GM08714 (cell line): ENCODE data around the gene JAK1.

Experiments used
- H3K4me3 ChIP-seq: fragments of 200-500 bp; sonication (Bioruptor generic); 2 replicates; pipeline ENCODE4 v1.5.1; 2014; ENCODE audit warnings: mild to moderate bottlenecking, low read length, inconsistent platforms
- ZNF274 ChIP-seq: IDR thresholded peaks from 2 replicates; pipeline ENCODE4 v1.6.1; 2012; ENCODE audit warnings: mild to moderate bottlenecking, low read depth, low read length

The JAK1 gene

DNA sequence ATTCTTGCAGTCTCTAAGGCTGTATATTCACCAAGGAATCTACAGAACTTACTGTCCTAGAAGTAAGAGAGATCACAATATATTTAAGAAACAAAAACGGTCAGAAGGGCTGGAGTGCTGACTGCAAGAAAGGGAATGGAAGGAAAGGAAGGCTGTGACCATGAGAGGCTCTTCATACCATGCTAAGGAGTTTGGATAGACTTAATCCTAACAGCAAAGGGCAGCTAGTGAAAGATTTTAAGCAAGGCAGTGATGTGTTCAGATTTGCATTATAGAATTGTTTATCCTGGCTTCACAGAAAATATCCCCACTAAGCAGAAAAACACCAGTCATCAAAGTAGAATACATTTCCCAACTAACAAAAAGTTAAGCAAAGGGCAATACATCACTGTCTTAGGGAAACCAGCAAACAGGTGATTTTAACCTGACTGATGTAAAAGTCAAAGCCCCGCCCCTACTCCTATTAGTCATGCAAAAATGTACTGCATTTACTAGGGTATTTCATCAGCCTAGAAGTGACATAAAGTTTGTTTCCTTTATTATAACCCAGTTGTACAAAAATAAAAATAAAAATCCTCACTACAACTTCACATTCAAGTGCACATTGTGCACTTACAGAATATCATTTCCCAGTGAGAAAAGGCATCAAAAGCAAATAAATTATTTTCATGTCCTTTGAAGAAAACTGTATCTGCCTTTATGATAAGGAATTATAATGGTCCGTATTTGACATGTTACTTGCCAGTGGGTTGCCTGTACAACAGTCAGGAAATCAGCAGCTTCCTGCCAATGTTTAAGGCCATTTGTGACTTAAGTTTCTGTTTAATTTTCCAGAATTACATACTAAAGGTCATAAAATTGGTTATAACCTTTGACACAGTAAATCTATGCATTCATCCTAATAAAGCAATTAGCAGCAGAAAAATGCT is 17.2 kb downstream of the JAK1 start:
- H3K4me3 ChIP-seq, result no peak overlapping the region
- no peak for TF ChIP-seq ZNF274

DNA sequence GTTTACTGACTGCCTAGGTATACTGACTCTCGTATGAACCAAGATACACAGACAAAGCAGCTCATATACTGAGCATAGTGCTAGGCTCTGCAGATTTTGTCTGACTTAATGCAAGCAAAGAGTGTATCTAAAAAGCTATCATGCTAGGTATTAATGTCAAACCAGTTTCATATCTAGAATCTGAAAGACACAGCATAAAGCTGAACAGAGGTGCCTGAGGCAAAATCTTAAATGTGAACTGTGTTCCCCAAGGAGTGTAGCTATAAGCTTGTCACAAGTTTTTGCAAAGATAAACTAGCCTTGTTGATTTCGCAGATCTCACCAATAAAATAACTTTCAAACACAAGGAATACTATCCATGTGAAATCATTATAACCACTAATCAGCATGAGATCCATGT is 18.1 kb downstream of the JAK1 start:
- no peak overlapping the region for H3K4me3 ChIP-seq
- no peak for TF ChIP-seq ZNF274

DNA sequence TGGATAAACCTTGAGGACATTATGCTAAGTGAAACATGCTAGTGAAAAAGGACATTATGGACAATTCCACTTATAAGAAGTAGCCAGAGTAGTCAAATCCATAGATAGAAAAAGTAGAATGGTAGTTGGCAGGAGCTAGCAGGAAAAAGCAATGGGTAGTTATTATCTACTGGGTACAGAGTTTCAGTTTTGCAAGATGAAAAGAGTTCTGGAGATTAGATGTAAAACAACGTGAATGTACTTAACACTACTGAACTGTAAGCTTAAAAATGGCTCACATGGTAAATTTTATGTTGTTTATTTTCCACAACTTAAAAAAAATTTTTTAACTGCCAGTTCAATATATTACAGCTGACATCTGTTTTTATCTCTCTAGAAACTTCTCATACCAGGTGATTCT is 19.4 kb downstream of the JAK1 start:
- H3K4me3 ChIP-seq, result no peak overlapping the region
- TF ChIP-seq ZNF274, result no peak

DNA sequence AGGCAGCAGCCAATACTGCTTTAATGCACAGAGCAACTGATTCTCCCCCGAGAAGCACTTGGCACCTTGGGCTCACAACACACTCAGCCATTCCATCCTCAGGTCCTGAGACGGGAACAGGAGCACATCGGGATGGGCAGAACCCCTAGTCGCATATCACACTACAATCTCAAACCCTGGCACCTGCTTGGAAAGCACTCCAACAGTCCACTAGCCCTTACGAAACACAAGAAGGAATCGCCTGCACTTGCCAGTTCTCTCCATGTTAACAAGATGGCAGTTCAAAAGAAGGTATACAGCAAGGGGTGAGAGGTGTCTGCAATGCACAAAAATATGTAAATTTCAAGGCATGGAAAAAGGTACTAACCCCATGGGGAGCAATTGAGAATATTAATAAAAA is 21.4 kb downstream of the JAK1 start:
- no peak overlapping the region for H3K4me3 ChIP-seq
- TF ChIP-seq ZNF274, result no peak

DNA sequence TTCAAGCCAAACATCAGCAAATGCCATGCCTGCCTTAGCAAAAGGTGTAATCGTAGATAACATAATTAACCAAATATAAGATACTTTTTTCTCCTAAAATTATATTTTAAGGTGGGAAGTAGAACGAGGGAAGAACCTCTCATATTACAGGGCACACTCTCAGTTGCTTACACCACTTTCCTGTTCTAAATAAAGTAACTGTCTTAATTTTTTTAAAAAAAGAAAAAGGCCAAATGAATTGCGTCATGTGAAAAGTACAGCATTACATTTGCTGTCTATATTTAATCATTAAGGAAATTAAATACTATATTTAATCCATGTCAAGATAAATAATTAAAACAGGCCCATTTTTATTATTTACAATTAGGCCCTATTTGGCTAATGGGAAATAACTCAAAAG is 23.7 kb downstream of the JAK1 start:
- TF ChIP-seq ZNF274, result no peak
- no peak overlapping the region for H3K4me3 ChIP-seq

DNA sequence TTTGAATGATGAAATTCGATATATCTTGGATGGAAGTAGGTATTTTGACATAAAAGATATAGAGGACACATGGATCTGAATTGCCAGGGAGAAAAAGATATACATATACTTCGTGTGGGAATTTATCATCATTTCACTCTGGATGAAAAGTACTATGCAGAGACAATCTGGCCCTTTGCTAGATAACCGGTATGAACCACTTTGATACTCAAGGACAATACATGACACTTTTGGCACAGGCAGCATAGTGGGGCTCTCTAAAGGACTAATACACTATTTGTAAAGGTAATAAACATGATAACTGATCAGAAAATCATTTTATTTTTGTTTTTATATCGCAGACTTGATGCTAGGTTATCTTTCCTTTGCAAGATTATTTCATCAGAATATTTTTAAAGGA is 24.2 kb downstream of the JAK1 start:
- no peak overlapping the region for H3K4me3 ChIP-seq
- TF ChIP-seq ZNF274, result no peak

DNA sequence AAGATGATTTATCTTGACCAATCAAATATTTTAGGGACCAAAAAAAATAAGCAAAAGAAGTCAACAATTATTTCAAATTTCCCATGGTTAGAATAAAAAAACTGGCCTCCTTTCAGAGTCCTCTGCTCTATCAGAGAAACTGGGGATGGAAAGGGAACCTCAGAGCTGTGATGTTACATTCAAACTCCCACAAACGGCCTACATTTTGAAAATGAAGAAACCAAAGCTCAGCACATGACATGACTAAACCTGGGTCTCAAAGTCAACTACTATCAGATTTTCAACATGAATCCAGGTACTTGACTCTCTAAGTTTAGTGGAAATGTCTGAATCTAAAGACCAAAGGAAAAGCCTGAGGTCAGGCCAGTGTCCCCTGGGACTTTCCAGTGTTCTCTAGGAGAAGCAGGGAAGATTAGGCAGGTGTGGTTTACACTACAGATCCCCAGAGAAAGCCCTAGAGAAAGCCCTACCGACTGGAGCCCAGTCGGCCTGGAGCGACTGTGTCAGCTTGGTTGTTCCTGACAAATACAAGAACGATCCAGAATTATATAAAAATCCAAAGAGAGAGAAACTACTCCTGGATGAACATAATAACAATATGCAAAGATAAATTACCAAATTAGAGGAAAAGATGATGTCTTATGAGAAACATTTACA is 24.8 kb downstream of the JAK1 start:
- no peak for TF ChIP-seq ZNF274
- H3K4me3 ChIP-seq, result no peak overlapping the region

DNA sequence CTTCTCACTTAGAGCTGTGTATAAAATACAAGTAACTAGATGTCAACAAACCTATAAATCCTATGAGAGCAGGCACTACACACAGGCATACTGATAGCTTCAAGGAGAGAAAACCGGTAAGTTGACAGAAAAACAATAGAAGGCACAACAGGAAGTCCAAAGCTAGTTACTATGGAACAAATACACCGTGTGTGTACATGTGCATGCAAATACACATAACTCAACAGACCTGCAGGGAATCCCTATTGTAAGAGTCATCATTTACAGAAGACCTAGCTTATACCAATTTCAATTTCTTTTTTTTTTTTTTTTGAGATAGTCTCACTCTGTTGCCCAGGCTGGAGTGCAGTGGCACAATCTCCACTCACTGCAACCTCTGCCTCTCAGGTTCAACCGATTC is 26.3 kb downstream of the JAK1 start:
- TF ChIP-seq ZNF274, result no peak
- no peak overlapping the region for H3K4me3 ChIP-seq

DNA sequence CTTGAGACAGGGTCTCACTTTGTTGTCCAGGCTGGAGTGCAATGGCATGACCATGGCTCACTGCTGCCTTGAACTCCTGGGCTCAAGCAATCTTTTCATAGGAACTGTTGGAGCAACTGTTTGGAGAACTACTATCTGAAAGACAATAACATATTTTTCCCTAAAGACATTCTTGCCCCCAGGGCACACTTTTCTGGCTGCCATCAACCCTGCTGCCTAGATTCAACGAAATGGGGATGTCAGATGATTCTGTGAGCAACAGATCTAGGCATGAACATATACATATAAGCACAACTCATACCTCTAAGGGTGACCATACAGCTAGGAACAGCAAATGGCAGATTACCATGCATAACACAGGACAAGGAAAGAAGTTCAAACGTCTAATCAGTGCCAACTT is 27.4 kb downstream of the JAK1 start:
- no peak overlapping the region for H3K4me3 ChIP-seq
- no peak for TF ChIP-seq ZNF274

DNA sequence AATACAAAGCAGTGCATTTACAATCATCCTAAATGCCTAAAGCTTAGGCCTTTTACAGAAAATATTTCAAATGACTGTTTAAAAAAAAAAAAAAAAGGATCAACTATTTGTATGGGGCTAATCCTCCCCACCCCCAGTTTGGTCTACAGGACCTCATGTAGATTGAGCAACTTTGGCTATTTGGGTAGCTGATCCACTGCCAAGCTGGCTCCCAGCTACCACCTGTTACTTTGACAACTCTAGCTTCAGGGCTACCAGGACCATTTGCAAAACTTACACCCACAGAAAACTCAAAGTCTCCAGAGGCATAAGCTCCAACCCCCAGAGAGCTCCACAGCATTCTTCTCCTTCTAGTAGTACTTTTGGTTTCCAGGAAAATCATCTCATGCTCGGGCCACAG is 29.4 kb downstream of the JAK1 start:
- H3K4me3 ChIP-seq, result no peak overlapping the region
- TF ChIP-seq ZNF274, result no peak

DNA sequence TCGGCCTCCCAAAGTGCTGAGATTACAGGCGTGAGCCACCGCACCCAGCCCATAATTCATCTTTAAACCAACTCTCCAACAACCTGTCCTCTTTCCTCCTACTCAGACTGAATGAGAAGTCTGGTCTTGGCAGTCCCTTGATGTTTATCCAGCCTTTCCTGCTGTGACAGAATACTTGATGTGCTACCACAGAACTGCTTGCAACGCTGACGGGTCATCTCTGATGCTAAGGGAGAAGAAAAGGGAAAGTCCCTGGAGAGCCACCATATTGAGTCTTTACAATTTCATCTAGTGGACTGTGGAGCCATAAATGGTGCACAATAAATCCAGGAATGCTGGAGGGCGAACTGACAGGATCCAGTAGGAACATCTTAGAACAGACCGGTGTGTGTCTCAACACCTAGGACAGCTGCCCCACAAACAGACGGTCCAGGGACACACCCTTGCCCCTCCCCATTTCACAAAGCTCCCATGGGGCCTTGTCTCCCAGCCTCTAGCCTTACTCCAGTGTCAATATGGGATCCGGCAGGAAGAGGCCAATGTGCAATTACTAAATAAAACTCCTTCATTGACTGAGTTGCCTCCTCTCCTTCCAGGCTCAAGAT is 30.7 kb downstream of the JAK1 start:
- TF ChIP-seq ZNF274, result no peak
- H3K4me3 ChIP-seq, result no peak overlapping the region

DNA sequence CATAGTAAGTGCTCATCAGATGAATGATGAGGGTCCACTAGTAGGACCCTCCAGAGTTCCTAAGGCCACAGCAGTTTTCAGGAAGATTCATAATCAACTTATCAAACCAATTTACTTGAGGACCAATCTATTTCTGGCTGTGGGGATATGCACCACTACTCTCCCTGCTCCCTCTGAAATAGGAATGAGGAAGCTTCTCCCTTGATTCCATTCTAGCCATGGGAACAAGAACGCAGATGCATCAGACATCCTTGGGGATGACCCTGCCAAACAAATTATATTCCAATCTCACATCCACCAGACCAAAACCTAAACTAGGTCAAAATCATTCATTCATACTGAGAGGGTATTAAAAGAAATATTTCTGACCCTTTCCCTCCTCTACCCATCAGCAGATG is 31.5 kb downstream of the JAK1 start:
- no peak overlapping the region for H3K4me3 ChIP-seq
- TF ChIP-seq ZNF274, result no peak

DNA sequence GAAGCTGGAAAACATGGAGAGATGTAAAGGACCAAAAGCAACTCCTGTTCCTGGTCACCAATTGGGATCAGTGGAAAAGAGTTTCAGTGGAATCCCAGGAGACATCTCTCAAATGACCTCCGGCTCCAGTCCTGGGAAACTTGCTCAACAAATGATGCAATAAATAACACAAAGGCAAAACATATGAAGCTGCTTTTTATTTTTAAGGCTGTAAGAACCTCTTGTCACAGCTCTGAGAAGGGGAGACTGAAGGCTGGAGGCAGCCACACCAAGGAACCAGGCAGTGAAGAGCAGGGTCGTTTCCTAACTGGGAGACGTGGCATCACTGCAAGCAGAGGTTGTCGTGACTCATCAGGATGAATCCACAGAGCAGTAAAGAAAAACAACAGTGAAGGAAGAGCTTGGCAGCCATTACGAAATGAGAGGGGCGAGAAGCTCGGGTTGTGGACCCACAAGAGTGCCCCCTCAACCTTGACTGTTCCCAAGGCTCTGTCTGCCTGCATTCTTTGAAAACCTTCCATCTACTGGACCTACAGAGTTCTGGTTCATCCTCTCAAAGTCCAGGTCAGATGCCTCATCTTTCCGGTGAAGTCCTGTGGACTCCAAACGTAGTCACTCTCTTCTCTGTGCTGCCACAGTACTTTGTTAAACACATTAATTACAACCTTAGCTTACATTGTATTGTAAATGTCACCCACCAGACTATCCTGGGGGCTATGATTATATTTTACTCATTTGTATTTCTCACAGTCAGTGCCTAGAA is 32.1 kb downstream of the JAK1 start:
- no peak for TF ChIP-seq ZNF274
- H3K4me3 ChIP-seq, result no peak overlapping the region
